Myocyte (in vitro differentiated cells): ENCODE measurements around the gene SHROOM3. TPM values are rescaled to one million over a fixed set of nuclear protein-coding genes. Genes with fewer than 3 reads are reported as not detected.

ENCODE experiments used
- DNase-seq: peaks from one replicate; pipeline ENCODE4 v3.0.0-alpha.2; 2012; ENCODE audit warnings: low read depth
- total RNA-seq: library from RNA; depleted of rRNA; stranded (reverse); fragments of >200 nt; gene quantifications from 2 replicates; pipeline ENCODE4 v1.2.3, GENCODE V29; 2014

The SHROOM3 gene
- total RNA-seq, 1 donor from 2014 or later, result 3.5 TPM

DNA sequence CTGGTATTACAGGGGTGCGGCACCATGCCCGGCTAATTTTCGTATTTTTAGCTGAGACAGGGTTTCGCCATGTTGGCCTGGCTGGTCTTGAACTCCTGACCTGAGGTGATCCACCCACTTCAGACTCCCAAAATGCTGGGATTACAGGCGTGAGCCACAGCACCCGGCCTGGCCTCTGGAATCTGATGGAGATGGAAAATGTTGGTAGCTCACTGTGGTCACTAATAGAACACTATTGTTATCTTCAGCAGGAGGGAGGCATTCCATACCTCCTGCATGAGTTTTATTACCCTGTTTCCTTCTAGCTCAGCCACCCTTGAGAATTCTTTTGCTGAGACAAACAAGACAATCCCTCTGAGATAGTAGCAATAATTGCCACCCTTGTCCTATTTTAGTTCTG, 105.0 kb downstream of the SHROOM3 start:
- DNase-seq, result peak; percentile 57

GRCh38 chr4:76540486-76540885, 105.5 kb downstream of the SHROOM3 start:
- no peak for DNase-seq

DNA sequence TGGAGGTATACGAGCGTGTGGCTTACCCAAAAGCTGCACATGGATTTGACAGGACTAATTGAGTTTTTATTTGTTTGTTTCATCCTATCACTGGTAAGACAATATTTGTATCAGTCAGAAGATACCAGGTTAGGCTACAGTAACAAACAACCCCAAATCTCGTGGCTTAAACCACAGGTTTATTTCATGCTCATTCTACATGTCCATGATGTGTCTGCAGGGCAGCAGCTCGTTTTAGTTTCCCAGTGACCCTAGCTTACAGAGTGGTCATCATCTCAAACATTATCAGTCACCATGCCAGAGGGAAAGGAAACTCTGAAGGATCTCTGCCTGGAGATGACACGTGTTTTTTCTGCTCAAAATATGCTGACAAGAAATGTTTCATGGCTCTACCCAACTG, 108.3 kb downstream of the SHROOM3 start:
- no peak for DNase-seq

DNA sequence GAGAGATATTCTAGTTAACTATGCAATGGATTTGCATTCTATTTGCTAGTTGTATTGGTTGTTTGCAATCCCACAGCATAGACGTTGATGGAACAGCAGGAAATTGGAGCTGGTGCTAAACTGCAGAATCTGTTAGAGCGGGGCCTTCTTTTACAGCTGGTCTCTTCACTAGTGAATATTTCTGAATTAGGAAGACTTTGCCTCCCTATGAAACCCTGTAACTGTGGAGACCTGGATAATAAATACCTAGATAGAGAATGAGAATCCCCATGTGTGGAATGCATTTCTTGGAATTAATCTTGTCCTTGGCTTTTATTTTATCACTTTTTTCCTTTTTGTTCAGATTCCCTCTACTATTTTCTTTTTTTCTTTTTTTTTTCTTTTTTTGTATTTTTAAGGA, 109.7 kb downstream of the SHROOM3 start:
- DNase-seq, result no peak

- DNase-seq, result no peak
Measured at GRCh38 chr4:76545226-76545884, 110.3 kb downstream of the SHROOM3 start.

GRCh38 chr4:76546327-76546726, 111.3 kb downstream of the SHROOM3 start:
- no peak for DNase-seq

DNA sequence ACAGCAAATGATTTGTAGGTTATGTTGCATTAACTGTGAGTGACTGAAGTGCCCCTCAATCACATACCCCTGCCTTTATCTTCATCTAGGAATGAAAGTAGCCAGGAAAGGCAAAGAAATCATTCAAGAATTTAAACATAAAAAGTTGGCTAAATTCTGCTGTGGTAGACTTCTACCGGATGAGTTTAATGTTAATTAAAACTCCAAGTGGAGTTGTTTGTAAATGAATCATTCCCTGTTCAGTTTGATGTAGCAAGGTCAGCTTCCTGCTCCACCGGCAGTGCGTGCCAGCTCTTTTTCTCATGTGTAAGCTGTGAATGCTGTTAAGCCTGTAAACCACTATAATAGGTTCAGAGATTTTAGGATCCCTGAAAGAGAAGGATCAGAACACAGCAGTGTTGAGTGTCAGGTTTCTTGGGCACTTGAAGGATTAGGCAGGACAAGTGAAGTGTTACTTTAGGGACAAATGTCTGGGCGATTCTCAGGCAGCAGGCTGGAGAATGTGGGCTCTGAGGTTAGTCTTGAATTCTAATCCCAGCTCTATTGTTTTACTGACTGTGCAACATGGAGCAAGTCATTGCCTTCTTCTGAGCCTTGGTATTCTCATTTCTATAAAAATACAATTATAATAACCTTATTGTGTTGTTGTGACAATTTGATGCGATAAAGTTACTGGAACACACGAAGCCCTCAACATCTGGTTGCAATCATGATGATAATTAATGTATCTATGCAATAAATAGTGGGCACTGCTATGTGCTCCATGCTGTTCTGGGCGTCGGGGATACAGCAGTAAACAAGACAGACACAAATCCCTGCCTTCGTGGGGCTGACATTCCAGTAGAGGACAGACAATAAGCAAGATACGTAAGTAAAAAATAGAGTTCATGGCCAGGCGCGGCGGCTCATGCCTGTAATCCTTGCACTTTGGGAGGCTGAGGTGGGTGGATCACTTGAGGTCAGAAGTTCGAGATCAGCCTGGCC, 112.0 kb downstream of the SHROOM3 start:
- peak; percentile 92 for DNase-seq

DNA sequence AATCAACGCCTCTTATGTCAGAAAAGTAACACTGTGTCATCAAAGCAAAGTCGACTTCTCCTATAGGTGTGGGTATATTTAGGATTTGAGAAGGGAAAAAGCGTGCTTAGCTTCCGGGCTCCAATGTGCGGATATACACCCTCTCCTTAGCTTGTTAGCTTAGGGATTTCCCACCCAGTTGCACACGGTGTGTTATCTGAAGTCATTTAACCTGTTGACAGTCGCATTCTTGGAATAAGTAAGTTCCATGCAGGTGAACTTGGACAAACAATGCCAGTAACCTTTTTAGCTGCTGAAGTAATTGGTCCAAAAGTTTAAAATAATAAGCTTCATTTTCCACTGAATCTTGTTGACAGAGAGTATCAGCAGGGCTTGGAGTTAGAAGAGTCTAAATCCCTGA, 113.7 kb downstream of the SHROOM3 start:
- no peak for DNase-seq

- no peak for DNase-seq
Measured at GRCh38 chr4:76549765-76550164, 114.7 kb downstream of the SHROOM3 start.

GRCh38 chr4:76550966-76551780, 116.1 kb downstream of the SHROOM3 start:
- DNase-seq, result no peak

DNA sequence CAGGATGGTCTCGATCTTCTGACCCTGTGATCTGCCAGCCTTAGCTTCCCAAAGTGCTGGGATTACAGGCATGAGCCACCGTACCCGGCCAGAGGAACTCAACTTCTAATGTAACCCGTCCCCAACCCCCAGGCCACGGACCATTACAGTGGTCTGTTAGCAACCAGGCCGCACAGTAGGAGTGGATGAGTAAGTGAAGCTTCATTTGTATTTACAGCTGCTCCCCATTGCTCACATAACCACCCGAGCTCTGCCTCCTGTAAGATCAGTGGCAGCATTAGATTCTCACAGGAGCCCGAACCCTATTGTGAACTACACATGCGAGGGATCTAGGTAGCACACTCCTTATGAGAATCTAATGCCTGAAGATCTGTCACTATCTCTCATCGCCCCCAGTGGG, 119.6 kb downstream of the SHROOM3 start:
- peak; percentile 46 for DNase-seq

DNA sequence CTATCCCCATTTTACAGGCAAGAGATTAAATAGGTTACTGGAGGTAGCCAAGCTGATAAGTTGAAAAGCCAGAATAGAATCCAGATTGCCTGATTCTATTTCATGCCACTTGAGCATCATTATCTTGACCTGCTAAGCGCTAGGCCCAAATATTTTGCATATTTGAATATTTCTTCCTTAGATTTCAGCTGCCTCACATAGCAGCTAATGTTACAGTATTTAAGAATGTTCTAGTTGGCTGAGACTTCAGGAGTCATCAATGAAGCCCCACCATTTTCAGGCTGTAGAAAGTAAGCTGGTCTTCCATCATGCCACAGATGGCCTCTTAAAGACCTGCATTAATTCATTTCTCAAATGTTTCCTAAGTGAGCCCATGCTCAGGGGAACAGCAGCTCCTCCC, 121.4 kb downstream of the SHROOM3 start:
- DNase-seq, result no peak

DNA sequence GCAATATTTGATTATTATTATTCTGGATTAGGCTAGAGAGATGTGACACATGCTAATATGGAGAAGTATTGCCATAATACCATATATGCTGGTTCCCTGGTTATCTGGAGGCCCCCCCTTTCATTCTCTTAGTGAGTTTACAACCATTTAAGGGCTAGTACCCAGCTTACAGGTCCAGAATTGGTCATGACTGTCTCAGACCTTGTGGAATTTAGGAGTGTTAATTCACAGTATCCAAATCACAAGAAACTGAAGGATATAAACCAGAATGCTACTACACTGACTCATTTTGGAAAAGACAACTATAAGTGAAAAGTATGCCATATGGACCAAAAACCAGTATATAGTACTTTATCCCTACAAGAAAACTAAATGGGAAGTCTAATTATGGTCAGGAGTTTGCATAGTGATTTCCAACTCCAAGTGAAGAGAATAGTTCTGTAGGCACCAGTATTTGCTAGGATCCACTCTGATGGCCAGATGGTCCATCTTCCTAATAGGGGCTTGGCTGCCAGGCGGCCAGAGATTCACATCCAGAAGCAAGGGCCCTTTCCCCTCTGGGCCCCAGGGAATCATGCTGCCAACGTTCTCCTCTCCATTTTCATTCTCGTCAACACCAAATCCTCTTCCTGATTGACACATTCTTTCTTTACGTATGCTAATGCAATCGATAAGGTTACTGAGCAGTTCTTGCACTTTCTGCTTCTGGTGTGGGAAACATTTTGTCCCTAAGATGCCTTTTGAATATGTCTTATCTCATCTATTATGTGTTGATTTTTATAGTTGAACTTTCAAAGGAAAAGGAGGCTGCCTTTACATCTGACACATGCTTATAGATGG, 123.6 kb downstream of the SHROOM3 start:
- DNase-seq, result no peak

DNA sequence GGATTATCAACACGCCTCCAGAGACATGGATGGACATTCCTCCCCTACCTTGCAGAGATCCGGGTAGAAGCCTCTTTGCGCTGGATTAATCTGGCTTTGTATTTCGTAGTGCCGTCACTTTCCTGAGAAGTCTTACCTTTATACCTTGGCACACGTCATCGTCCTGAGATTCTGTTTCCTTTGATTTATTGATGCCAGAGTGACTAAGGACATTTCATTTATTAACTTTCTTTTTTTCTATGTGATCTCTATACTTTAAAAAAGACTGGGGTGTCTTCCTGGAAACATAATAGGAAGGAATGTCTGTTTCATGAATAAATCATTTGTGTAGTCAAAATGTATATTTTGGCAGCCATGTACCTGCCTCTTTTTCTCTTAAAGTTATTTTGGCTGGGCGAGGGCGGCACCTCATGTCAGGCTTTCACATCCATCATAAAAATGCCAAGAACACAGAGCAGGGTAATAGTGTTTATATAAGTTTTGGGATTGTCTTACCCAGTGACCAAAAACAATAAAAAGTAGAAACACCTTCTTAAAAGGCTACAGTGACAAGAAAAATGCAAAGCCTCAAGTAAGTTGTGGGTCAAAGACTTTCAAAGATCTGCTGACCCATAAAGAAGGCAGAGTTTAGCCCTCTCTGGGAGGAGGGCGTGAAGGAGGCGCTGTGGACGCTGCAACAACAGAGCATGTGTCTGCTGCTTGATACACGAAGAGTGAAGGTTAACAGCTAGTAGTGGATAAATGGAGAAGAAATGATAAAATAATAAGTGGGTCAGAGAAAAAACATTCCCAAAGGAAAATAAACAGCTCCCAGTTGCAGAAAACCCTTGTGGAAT, 124.4 kb downstream of the SHROOM3 start:
- no peak for DNase-seq

- peak; percentile 75 for DNase-seq
Measured at GRCh38 chr4:76562161-76562560, 127.1 kb downstream of the SHROOM3 start.

DNA sequence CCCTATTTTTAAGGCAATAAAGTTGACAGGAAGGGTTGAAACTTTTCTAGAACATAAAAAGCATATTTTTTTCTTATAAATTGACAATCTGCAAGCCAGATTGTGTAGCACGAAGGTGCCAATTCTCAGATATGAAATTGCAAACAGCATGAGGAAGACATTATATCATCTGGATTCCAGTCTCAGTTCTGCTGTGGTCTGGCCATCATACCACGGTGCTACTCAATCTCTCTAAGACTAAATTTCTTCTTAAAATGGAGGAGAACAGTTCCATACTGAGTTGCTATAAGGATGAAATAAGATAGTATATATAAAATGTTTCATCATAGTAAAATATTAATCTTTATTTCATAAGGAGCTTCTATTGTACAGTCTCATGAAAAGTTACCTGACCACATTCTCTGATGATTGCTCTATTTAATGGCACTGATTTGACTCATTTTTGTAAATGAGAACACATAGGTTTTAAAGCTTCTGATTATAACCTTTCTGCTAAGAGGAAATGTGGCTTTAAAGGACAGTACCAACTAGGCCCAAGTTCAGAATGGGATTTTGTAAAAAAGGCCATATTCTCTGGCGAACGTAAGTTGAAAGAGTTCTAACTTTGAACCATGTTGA, 127.9 kb downstream of the SHROOM3 start:
- peak; percentile 22 for DNase-seq

- no peak for DNase-seq
Measured at GRCh38 chr4:76563454-76564122, 128.6 kb downstream of the SHROOM3 start.

- peak; percentile 62 for DNase-seq
Measured at GRCh38 chr4:76564123-76564915, 129.3 kb downstream of the SHROOM3 start.
